Thymus (tissue), 11 donors: Measurements from ENCODE around the gene RSPH1. TPM values are rescaled to one million over a fixed set of nuclear protein-coding genes. Genes with fewer than 3 reads are reported as not detected.

Source experiments
- DNase-seq, 9 donors: peaks; one replicate each; pipeline ENCODE4 v3.0.0-alpha.2; 2013; ENCODE audit warnings: low spot score in 9 of 9, low read depth in 6 of 9, missing footprints in 1 of 9
- H3K27ac ChIP-seq, 2 donors: one replicate each; pipeline ENCODE4 v1.5.1; 2013; ENCODE audit warnings: control low read depth in 1 of 2, low read depth in 1 of 2, low read length in 1 of 2, mild to moderate bottlenecking in 1 of 2, moderate library complexity in 1 of 2
- H3K27me3 ChIP-seq, 2 donors: one replicate each; pipeline ENCODE4 v1.5.1; 2013; ENCODE audit warnings: low read length in 1 of 2; ENCODE audit not compliant: control insufficient read depth in 2 of 2, insufficient read depth in 1 of 2
- H3K36me3 ChIP-seq, 2 donors: one replicate each; pipeline ENCODE4 v1.5.1; 2013; ENCODE audit warnings: low read length in 1 of 2, mild to moderate bottlenecking in 1 of 2, moderate library complexity in 1 of 2; ENCODE audit not compliant: control insufficient read depth in 2 of 2, insufficient read depth in 2 of 2
- H3K4me1 ChIP-seq, 2 donors: one replicate each; pipeline ENCODE4 v1.5.1; 2013; ENCODE audit warnings: low read length in 2 of 2; ENCODE audit not compliant: control insufficient read depth in 2 of 2, insufficient read depth in 2 of 2
- H3K4me3 ChIP-seq, 2 donors: one replicate each; pipeline ENCODE4 v1.5.1; 2013; ENCODE audit warnings: low read length in 2 of 2, control low read depth in 1 of 2, mild to moderate bottlenecking in 1 of 2
- H3K9me3 ChIP-seq, 2 donors: one replicate each; pipeline ENCODE4 v1.5.1; 2013; ENCODE audit warnings: low read length in 1 of 2, mild to moderate bottlenecking in 1 of 2; ENCODE audit not compliant: control insufficient read depth in 2 of 2, insufficient read depth in 1 of 2
- WGBS: extraction: QIAGEN DNeasy Blood & Tissue Kit; methylation state at CpG from one replicate; pipeline ENCODE4 v1.1.7; 2013; 5-methylcytosine and 5-hydroxymethylcytosine counted together
- polyA plus RNA-seq: library from polyadenylated mRNA; stranded (reverse); fragments of 200-250 nt; gene quantifications from one replicate; pipeline ENCODE4 v1.2.3, GENCODE V29; 2013
- total RNA-seq: library from RNA; stranded (reverse); fragments of 120-200 nt; gene quantifications from one replicate; pipeline ENCODE4 v1.2.4, GENCODE V29; 2013
- donor health status: healthy.

Gene RSPH1
- total and polyA plus RNA-seq, 2 donors = 0.38 to 2.4 TPM

GRCh38 chr21:42509244-42509643, 13.2 kb upstream of the RSPH1 start:
- 92% methylated on average over 11 of the region's 11 CpGs for WGBS
- Histone ChIP-seq H3K36me3 (no peaks in the 10 kb centered on the region), H3K4me1 (peaks cover 0 to 18% of the 10 kb centered on the region in 2 donors), H3K4me3 (no peak overlapping the region), H3K27me3 (peaks cover 0 to under 1% of the 10 kb centered on the region in 2 donors), H3K27ac (no peak overlapping the region), H3K9me3 (no peaks in the 10 kb centered on the region)
- DNase-seq = no peak

- WGBS = 98% methylated on average over 2 of the region's 2 CpGs
- H3K4me1 ChIP-seq = peaks cover 4 to 26% of the 10 kb centered on the region in 2 donors
- no peak for DNase-seq
- H3K27ac ChIP-seq = no peak overlapping the region
- no peak overlapping the region for H3K4me3 ChIP-seq
- H3K36me3 ChIP-seq = no peaks in the 10 kb centered on the region
- H3K9me3 ChIP-seq = no peaks in the 10 kb centered on the region
- no peaks in the 10 kb centered on the region for H3K27me3 ChIP-seq
These were observed 12.3 kb upstream of the RSPH1 start for GRCh38 chr21:42508371-42508770.

- no peaks in the 10 kb centered on the region for H3K27me3 ChIP-seq
- no peaks in the 10 kb centered on the region for H3K9me3 ChIP-seq
- DNase-seq = no peak
- 98% methylated on average over 4 of the region's 4 CpGs for WGBS
- no peak overlapping the region for H3K4me3 ChIP-seq
- no peaks in the 10 kb centered on the region for H3K36me3 ChIP-seq
- H3K27ac ChIP-seq = no peak overlapping the region
- H3K4me1 ChIP-seq = peaks cover 4 to 18% of the 10 kb centered on the region in 2 donors
These were observed 11.4 kb upstream of the RSPH1 start for GRCh38 chr21:42507418-42507817.

GRCh38 chr21:42505090-42505726, 9.2 kb upstream of the RSPH1 start:
- no peaks in the 10 kb centered on the region for H3K9me3 ChIP-seq
- H3K4me1 ChIP-seq = peaks cover 4 to 17% of the 10 kb centered on the region in 2 donors
- DNase-seq = no peak
- H3K27me3 ChIP-seq = no peaks in the 10 kb centered on the region
- 90% methylated on average over 3 of the region's 3 CpGs for WGBS
- no peak overlapping the region for H3K27ac ChIP-seq
- no peaks in the 10 kb centered on the region for H3K36me3 ChIP-seq
- H3K4me3 ChIP-seq = no peak overlapping the region

GRCh38 chr21:42503711-42504110, 7.7 kb upstream of the RSPH1 start:
- WGBS = 45% methylated on average over 4 of the region's 4 CpGs
- no peak overlapping the region for H3K27ac ChIP-seq

GRCh38 chr21:42500736-42501135, 4.7 kb upstream of the RSPH1 start:
- 95% methylated on average over 5 of the region's 5 CpGs for whole genome bisulfite sequencing
- Histone ChIP-seq H3K27me3 (no peaks in the 10 kb centered on the region), H3K36me3 (no peaks in the 10 kb centered on the region), H3K4me3 (no peak overlapping the region), H3K27ac (no peak overlapping the region), H3K9me3 (no peaks in the 10 kb centered on the region), H3K4me1 (peaks cover 9 to 28% of the 10 kb centered on the region in 2 donors)
- no peak for DNase-seq

More at GRCh38 chr21:42503711-42504110, 7.7 kb upstream of the RSPH1 start:
- Histone ChIP-seq H3K27me3 (no peaks in the 10 kb centered on the region), H3K4me3 (no peak overlapping the region), H3K4me1 (peaks cover 4 to 17% of the 10 kb centered on the region in 2 donors), H3K36me3 (no peaks in the 10 kb centered on the region), H3K9me3 (no peaks in the 10 kb centered on the region)
- peak in 1 of 9 donors; percentile 63 for DNase-seq

GRCh38 chr21:42500225-42500624, 4.2 kb upstream of the RSPH1 start:
- Histone ChIP-seq H3K4me3 (no peak overlapping the region), H3K27ac (no peak overlapping the region), H3K4me1 (peaks cover 12 to 33% of the 10 kb centered on the region in 2 donors), H3K27me3 (no peaks in the 10 kb centered on the region), H3K36me3 (no peaks in the 10 kb centered on the region), H3K9me3 (no peaks in the 10 kb centered on the region)
- 98% methylated on average over 4 of the region's 4 CpGs for WGBS
- DNase-seq = no peak

- H3K36me3 ChIP-seq = no peaks in the 10 kb centered on the region
- no peaks in the 10 kb centered on the region for H3K27me3 ChIP-seq
- 94% methylated on average over 15 of the region's 15 CpGs for WGBS
- no peak overlapping the region for H3K27ac ChIP-seq
- no peak overlapping the region for H3K4me3 ChIP-seq
- DNase-seq = no peak
- no peaks in the 10 kb centered on the region for H3K9me3 ChIP-seq
- peaks cover 12 to 33% of the 10 kb centered on the region in 2 donors for H3K4me1 ChIP-seq
These were observed 3.6 kb upstream of the RSPH1 start for GRCh38 chr21:42499444-42500112.

GRCh38 chr21:42498012-42498411, 2.0 kb upstream of the RSPH1 start:
- no peak for DNase-seq
- H3K4me1 ChIP-seq = peaks cover 9 to 19% of the 10 kb centered on the region in 2 donors
- WGBS = 93% methylated on average over 5 of the region's 5 CpGs
- H3K36me3 ChIP-seq = no peaks in the 10 kb centered on the region
- H3K27ac ChIP-seq = no peak overlapping the region
- no peak overlapping the region for H3K4me3 ChIP-seq
- no peaks in the 10 kb centered on the region for H3K27me3 ChIP-seq
- H3K9me3 ChIP-seq = no peaks in the 10 kb centered on the region
